HG03064 (cell line): ENCODE measurements around the gene GPD2.
"Not testable (repeated sequence)": the region's sequence is repeated elsewhere in the genome, so short reads cannot be mapped to it uniquely, and the experiment has no call there.

Experiments used
- ATAC-seq: cut with Tn5 transposase; IDR thresholded peaks from one replicate; pipeline ENCODE4 v1.9.1; 2021; ENCODE audit warnings: low read depth; ENCODE audit not compliant: unreplicated experiment

Gene GPD2

DNA sequence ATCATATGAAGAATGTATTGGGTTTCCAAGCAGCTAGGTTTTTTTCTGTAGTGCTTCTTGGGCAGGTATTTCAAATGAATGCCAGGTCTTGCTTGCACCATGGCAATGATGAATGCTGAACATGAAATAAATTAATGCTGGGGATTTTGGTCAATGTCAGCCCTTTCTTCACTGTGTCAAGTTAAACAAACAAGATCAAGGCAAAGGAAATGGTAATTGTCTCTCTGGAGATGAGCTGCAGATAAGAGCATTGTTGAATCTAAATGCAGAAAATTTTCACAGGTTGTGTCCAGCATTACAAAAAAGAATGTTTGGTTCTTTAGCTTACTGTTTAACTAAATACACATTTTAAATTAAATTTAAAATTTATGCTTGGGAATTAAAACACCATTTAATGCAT lies 144.3 kb downstream of the GPD2 start:
- no peak for ATAC-seq

DNA sequence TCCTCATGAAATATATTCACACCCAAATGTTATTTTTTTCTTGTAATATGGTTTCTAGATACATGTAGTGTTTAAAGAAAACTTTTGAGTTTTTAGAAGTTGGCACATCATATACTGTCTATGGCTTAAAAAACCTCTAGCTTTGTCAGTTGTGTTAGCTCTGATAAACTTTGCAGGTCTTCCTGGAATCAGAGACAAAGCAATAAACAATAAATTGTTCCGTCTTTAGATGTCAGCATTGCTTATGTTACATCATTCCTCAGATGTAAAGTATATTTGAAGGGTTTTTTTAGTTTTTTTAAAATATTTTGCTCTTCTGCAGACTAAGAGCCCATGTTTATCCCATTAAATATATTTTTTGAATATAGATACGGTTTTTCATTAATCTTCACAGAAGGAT lies 145.1 kb downstream of the GPD2 start:
- ATAC-seq, result no peak

DNA sequence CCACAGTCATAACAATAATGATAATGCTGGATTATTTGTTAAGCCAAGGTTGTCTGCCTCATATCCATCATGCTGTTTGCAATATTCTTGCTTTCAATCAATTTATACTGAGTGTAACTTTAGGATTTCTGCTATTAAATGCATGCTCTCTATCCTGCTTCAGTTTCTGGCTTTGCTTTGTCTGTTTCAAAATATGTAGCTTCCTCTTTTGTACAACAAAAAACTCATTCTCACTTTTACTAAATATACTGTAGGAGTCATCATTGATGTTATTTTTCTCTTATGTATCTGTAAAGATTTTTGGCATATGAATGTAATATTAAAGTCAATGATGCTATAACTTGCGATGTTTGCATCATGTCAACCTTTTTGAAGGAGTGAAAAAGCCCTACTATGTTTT lies 149.3 kb downstream of the GPD2 start:
- no peak for ATAC-seq

DNA sequence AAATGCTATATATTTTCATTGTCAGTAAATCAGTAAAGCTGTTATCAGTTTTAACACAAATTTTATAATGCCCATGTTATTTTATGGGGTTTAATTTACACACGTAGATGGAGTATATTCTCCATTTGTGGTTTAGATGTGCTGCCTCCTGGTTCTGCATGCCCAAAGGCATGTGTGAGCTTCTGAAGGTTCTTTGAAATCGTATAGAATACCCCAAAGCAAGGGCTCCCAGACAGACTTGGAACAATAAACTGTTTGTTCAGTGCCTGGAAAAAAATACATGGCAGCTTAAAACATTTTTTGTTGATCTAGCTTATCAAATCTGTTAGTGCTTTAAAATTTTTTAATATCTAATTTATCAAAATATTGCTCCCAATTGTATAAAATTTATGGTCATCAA lies 150.4 kb downstream of the GPD2 start:
- no peak for ATAC-seq

DNA sequence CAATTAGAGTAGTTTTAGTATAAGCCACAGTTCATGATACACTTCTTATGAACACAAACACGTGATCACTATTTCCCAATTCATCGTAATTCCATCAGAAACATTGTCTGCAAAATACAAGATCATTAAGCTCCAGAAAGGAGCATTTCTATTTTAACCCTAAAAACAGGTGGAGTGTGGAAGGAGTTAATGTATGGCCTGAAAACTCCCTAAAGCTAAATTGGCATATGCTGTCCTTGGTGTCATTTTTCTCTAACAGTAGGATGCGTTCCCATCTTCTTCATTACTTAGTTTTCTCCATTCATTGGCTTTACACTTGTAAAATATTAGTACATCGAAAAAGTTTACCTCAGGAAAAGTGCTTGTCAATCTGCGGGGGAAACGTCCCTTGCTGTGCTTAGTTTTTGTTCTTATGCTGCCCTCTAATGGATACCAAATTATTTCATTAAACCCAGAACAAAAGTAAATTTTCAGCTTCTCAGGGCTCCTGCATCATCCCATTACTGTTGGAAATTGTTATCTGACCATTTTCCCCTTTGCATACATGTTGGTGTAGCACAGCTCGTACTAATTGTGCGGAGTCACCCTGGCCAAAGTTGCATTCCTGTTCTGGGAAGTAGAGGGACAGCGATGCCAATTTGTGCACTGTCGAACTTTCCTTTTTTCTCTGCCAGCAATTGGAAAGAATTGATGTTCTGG lies 153.4 kb downstream of the GPD2 start:
- ATAC-seq, result no peak

DNA sequence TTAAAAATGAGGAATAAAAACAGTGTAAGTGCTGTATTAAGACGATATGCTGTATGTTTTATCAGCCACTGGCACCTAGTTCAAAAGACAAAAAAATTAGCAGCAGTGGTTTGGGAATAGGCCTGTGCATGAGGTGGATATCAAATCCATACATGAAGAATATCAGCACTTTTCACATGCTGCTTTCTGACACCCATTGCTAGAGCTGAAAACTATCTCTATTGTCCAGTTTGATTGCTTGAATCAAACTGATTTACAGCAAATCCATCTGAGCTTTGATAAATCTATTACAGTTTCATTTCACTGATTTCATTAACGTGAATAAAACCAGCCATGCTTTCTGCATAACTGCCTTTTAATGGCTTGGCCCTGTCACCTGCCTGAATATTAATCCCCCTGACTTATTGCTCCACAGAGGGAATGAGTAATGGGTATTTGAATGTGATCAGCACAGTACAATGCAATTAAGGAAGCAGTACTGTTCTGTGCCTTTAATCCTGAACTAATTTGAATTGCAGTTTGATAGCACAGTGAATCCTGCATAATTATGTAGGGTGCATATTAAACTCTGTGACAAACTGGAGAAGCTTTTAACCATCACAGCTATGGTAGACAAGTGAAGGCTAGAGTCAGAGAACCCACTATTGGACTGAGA lies 154.0 kb downstream of the GPD2 start:
- ATAC-seq, result no peak

DNA sequence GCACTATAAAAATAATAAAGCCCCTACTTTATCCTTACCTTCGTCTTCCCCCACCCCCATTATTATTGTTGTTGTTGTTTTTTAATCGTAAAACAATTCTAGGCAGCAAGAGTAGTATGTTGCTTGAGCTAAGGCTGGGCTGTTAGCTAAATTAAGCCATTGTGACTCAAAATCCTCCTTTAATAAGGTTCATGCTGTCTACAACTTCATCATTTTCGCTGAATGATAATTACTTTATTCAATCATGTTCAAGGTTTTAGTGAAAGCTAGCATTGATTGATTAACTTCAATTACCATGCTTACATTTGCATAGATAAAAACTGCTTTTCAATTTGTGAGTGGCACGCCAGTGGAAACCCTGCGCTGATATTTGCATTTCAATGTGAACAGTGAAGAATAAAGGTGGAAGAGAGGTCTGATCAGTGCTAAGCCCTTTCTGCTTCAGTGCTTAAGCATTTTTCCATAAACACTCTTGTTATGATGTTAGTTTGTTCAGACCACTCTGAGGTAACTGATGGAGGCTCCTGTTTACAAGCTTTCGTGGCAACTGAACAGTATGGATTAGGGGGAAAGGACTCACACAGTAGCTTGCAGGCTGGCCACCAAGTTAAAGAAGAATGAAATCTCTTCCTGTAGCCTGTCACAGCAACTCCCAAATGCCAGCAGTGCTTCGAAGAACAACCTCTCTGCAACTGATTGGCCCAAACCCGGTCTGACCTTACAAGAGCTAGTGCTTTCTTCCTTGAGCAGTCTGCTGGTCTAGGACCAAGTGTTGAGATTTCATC lies 156.8 kb downstream of the GPD2 start:
- ATAC-seq, result no peak

DNA sequence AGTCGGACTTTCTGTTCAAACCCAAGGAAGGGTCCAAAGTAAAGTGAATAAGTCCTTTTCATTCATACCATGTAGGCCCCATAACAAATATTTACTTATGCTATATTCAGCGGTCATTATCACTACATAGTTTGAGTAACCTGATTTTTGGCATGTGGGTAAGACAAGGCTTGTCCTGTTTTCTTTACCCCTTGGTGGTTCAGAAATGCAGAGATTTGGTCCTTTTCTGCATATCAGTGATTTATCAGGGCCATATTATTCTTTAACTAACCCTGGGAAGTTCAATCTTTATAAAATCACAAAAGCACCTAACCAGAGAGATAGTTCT lies 157.4 kb downstream of the GPD2 start:
- no peak for ATAC-seq

DNA sequence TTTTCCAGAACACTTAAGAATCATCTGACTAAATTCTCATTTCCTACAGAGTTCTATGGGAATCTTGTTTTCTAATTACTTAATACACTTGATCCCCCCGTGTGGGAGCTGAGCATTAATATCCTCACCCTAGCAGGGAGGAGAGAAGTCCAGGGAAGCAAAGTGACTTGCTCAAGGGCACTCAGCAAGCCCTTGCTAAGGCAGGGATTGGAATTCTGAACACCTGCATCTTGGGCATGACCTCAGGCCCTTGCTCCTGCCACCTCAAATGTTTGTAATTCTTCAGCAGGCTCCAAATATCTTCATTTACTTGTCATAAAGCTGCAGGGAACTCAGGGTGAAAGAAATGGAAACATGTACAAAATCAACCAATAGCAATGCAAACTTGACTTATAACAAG lies 162.4 kb downstream of the GPD2 start:
- no peak for ATAC-seq

DNA sequence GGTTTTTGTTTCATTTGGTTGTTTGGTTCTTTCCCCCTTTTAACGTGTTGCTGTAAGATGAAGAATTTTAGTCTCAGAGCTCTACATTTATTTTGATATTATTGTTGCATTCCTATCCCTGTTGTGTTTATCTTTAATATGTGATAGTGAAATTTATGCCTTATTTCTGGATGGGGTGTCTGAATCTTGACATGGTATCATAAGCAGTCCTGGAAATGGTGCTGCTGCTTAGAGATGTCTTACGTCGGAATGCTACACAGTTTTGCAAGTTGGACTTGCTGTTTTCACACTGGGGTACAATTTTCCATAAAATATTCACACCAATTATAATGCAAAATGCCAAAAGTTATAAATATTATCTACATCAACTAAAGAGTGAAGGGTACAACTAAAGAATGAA lies 164.0 kb downstream of the GPD2 start:
- no peak for ATAC-seq

DNA sequence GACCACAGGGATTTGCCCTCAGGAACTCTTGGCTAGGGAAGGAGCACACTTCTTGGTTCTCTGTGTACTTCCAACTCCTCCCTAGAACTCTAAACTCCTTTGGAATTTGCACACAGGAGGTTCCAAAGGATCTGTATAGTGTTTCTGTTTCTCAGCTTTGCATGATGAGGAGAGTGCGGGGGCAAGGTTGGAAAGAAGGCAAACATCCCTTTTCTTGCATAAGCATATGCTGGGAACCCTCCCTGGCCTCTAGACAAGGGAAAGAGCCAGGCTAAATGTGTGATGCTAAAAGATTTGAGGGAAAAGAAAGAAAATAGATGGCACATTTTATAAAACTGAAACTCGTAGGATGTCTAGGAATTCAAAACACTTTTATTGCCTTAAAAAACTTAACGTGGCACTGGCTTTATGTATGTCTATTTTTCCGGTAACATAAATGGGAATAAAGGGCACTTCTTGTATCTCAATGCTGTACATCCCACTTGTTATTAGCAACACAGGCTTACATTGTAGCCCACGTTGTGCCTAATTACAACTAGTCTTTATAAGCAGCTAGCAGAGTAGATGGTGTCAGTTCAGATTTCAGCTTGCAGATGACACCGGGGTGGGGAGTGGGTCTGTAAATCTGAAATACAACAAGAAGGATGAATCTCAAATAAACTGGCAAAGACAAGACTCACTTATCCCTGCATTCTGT lies 165.8 kb downstream of the GPD2 start:
- no peak for ATAC-seq

DNA sequence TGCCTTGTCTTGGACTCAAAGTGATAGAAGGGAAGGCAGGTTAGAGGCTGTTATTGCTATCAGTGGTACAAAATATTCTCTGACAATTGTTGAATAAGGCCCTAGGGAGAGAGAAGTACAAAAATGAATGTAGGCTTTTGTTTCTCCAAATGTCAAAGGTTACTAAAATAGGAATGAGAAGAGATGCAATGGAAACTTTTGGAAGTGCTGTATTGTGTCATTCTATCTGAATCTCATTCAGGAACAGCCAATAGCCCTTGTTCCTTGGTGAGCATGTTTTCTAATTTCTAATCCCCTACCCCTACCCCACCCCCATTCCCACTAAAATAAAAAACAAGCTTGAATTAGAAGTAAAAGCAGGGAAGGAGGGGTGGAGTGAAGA lies 166.4 kb downstream of the GPD2 start:
- no peak for ATAC-seq

DNA sequence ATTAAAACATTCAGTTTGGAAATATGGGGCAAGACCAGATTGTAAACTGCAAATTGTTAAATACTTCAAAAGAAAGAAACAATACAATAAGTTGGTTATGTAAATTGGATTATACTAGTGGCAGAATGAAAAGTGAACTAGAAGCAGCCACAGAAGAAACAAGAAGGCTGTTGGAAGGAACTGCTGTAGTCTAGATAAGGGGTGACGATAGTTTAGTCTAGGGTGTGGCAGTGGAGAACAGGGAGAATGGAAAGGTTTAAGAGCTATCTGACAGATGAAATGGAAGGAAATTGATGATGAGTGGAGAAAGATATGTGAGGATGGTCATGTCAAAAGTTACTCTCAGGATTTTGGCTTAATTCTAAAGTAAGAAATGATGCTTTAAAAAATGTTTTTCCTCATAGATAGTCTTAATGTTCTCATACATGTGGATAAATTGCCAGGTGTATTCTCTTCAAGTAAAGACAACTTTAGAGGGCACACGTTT lies 179.7 kb downstream of the GPD2 start:
- ATAC-seq, result no peak

DNA sequence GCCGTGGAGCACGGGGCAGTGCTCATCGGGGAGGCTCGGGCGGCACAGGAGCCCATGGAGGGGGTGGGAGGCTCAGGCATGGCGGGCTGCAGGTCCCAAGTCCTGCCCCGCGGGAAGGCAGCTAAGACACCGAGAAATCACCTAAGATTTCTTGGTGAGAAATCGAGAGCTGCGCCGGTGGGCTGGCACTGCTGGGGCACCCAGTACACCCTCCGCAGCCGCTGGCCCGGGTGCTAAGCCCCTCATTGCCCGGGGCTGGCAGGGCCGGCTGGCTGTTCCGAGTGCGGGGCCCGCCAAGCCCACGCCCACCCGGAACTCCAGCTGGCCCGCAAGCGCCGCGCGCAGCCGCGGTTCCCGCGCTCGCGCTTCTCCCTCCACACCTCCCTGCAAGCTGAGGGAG lies 181.9 kb downstream of the GPD2 start:
- not testable (repeated sequence) for ATAC-seq

DNA sequence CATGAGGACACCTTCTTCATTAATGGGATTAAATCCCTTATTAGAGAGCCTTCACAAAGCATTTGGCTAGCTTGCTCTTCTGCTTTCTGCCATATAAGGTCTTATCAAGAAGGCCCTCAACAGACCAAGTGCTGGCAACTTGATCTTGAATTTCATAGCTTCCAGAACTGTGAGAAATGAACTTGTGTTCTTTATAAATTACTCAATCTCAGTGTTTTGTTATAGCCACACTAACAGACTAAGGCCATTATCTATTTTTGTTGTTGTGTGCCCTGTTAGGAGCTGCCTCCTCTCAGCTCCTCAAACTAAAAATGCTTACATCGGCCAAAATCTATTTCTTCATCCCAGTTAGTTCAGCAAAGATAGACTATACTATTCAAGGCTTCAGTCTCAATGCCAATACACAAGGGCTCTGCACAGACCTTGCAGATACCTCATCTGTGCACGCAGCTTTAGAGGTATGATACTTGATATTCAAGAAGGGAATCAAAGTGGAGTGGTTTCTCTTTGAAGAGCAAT lies 182.9 kb downstream of the GPD2 start:
- ATAC-seq, result no peak

DNA sequence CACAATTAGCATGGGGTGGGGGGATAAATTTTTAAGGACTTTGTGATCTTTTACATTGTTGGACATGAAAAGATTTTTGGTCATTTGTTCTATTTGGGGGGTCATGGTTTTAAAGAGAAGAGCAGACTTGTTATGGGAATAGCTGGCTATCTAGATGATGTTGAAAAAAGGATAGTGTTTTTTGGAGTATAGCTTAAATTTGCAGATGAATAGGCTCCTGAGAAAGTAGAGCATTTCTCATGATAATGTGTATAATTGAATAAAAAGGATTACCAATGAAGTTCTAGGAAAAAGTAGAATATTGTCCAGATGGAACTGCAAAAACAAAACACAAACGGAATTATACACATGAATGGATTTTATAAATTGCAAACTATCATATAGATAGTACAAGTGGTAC lies 186.3 kb downstream of the GPD2 start:
- ATAC-seq, result no peak

DNA sequence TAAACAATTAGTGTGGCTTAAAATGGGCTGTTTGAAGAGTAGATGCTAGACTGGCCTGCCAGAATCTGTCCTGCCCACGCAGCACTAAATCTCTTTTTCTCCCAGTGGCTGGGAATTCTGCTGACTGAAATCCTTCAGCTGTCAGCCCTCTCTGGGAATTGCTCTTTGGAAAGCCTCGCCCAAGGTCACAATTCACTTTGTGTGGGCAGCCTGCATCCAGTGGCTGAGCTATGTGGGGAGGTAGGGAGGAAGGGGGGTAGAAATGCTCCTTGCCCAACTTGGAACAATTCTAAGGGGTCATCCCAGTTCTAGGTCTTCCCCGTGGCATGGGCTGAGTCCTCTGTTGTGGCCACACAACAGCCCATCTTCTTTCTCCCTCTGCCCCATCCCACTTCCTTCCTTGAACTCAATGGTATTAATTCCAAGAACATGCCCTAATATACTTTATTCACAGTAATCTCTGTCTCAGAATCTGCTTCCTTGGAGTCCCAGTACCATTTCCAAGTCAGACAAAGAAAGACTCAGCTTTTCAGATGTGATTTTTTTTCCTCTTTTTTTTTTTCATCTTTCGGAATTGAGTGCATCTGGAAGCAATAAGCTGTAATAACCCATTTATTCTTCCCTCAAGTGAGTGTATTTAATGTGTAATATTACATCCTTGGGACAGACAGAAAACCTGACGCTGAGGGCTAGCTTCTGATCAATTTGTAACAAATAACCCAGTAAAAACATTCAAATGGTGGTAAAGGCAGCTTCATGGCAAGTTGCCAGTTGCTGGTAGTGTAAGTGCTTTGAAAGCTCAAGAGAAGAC lies 189.4 kb downstream of the GPD2 start:
- no peak for ATAC-seq

DNA sequence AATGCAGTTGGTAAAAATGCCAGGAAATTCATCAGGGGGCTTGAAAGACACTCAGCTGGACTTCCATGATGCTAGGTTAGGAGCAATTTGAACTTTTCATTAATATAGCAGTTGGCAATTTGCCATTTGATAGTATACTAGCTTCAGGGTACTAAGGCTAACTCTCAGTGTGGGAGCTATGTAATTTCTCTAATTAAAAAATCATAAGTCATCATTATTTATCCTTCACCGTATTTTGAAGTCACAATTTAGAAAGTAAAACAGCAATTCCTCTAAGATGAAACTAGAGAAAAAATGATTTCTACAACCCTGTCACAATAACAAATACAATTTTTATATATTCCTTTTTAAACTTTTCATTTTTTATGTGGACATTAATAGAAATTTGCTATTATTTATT lies 190.8 kb downstream of the GPD2 start:
- ATAC-seq, result no peak

DNA sequence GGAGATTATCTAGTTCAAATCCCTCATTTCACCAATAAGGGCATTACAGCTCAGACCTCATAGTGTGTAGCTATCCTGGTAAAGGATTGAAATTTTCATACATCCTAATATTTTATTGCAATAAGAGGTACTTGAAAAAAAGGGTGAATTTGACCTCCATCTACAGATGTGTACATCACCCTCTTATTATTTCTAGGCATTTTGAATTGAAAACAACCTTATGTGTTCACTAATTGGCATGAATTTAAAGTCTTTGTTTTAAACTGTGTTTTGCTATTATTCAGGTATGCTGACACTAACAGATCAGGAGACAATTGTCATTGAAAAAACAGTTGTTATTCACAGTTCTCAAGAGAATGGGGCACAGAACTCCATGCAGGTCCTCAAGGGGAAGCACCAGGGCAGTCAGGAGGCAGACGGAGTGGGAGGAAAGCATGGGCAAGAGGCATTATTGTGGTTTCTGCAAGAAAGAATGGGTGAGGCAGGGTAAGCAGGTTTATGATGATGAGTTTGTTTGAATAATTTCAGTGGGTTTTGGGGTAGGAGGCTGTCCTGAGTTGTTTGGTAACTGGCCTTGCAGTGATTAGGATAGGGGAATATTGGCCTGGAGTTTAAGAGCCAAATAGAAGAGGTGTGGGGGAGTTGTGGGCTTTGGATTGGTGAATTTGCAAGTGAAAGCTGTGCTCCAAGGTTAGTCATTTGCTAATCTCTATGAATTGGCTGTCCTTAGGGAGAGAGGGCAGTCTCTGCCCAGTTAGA lies 194.6 kb downstream of the GPD2 start:
- no peak for ATAC-seq
